ENCODE results near the gene ARRDC1. TPM values are rescaled to one million over a fixed set of nuclear protein-coding genes. Genes with fewer than 3 reads are reported as not detected.

The ARRDC1 gene
- total and polyA plus RNA-seq, 8 donors = 31.8 to 185 (median 131) TPM

DNA sequence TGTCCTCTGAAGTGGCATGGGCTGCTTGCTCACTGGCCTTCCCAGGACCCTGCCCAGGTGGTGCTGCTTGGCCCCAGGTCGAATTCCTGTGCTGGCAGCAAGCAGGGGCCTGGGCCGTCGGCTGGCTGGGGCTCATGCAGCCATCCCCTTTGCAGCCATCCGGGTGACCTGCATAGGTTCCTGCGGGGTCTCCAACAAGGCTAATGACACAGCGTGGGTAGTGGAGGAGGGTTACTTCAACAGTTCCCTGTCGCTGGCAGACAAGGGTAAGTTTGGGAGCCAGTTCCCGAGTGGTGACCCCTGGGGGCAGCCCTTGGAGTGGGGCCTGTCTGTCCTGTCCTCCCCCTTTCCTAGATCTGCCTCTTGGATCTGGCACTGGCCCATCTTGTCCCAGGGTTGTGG lies 7.3 kb downstream of the ARRDC1 start:
- intact Hi-C loops (cut with DNase I; ENCODE audit: low total_unique reads) = no loop called here
- Histone ChIP-seq H3K27ac (peak overlapping the region; percentile 88 to 97 (median 93)), H3K4me1 (peaks cover 71 to 92% (median 83%) of the 10 kb centered on the region in 4 donors), H3K4me3 (no peak overlapping the region), H3K36me3 (peaks cover 24 to 38% (median 34%) of the 10 kb centered on the region in 4 donors), H3K9me3 (no peaks in the 10 kb centered on the region), H3K27me3 (no peaks in the 10 kb centered on the region)
- WGBS, 5 donors = 39 to 63% (median 47%) methylated on average over 7 to 8 of the region's 8 CpGs
- DNase-seq = no peak
- no peak for TF ChIP-seq POLR2AphosphoS5 (IDR thresholded peaks at IDR 0.05)
- TF ChIP-seq, protein P1, sequence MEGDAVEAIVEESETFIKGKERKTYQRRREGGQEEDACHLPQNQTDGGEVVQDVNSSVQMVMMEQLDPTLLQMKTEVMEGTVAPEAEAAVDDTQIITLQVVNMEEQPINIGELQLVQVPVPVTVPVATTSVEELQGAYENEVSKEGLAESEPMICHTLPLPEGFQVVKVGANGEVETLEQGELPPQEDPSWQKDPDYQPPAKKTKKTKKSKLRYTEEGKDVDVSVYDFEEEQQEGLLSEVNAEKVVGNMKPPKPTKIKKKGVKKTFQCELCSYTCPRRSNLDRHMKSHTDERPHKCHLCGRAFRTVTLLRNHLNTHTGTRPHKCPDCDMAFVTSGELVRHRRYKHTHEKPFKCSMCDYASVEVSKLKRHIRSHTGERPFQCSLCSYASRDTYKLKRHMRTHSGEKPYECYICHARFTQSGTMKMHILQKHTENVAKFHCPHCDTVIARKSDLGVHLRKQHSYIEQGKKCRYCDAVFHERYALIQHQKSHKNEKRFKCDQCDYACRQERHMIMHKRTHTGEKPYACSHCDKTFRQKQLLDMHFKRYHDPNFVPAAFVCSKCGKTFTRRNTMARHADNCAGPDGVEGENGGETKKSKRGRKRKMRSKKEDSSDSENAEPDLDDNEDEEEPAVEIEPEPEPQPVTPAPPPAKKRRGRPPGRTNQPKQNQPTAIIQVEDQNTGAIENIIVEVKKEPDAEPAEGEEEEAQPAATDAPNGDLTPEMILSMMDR (IDR thresholded peaks at IDR 0.05) = no peak
- no peak for TF ChIP-seq POLR2A (IDR thresholded peaks at IDR 0.05)
- no peak for TF ChIP-seq EP300 (IDR thresholded peaks at IDR 0.05)

DNA sequence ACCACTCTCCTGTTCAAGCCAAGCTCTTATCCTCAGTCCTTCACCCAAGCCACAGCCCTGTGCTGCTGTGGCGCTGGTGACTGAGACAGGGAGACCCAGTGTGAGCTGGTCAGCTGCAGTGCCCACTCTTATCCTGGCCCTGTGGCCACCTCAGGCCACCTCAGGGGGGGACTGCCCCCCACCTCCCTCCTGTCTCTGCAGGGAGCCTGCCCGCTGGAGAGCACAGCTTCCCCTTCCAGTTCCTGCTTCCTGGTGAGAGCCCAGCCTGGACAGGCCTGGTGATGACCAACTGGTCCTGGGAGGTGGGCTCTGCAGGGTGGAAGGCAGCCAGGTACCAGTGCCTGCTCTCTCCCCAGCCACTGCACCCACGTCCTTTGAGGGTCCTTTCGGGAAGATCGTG lies 7.8 kb downstream of the ARRDC1 start:
- TF ChIP-seq POLR2AphosphoS5 (IDR thresholded peaks at IDR 0.05) (no peak), EP300 (IDR thresholded peaks at IDR 0.05) (no peak), POLR2A (IDR thresholded peaks at IDR 0.05) (no peak)
- TF ChIP-seq, protein P1 (IDR thresholded peaks at IDR 0.05) = no peak
- DNase-seq = no peak
- peaks cover 69 to 92% (median 83%) of the 10 kb centered on the region in 4 donors for H3K4me1 ChIP-seq

DNA sequence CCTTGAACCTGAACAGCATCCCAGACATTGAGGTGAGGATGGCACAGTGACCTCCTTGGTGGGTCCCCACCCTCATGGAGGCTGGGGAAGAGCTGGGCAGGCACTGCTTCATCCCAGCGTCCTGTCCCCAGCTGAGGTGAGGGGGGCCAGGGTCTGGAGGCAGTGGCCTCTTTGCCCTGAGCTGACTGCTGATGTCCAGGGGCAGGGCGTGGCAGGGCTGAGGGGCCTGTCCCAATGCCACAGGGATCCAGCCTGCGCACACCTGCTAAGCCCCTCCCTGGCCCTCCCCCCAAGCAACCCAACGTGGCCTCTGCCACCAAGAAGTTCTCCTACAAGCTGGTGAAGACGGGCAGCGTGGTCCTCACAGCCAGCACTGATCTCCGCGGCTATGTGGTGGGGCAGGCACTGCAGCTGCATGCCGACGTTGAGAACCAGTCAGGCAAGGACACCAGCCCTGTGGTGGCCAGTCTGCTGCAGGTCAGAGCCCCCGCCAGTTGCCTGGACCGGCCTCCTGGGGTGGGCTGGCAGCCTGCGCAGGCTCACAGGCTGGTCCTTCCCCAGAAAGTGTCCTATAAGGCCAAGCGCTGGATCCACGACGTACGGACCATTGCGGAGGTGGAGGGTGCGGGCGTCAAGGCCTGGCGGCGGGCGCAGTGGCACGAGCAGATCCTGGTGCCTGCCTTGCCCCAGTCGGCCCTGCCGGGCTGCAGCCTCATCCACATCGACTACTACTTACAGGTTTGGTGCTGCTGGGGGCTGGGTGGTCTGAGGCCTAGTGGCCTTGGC lies 8.4 kb downstream of the ARRDC1 start:
- Histone ChIP-seq H3K9me3 (no peaks in the 10 kb centered on the region), H3K27ac (peak overlapping the region; percentile 88 to 97 (median 93)), H3K4me1 (peaks cover 62 to 85% (median 78%) of the 10 kb centered on the region in 4 donors), H3K4me3 (no peak overlapping the region), H3K36me3 (peaks cover 24 to 38% (median 34%) of the 10 kb centered on the region in 4 donors), H3K27me3 (no peaks in the 10 kb centered on the region)
- WGBS, 5 donors = 78 to 89% (median 87%) methylated on average over 9 to 27 of the region's 27 CpGs
- no peak for DNase-seq
- intact Hi-C loops (cut with DNase I; ENCODE audit: low total_unique reads) = no loop called here
- TF ChIP-seq EP300 (IDR thresholded peaks at IDR 0.05) (no peak), POLR2AphosphoS5 (IDR thresholded peaks at IDR 0.05) (no peak), POLR2A (IDR thresholded peaks at IDR 0.05) (no peak)
- TF ChIP-seq, protein P1 (IDR thresholded peaks at IDR 0.05) = no peak

More for the DNA sequence above, 7.8 kb downstream of the ARRDC1 start:
- intact Hi-C loops (cut with DNase I; ENCODE audit: low total_unique reads) = no loop called here
- no peak overlapping the region for H3K4me3 ChIP-seq
- peak overlapping the region; percentile 88 to 97 (median 93) for H3K27ac ChIP-seq
- 67 to 81% (median 75%) methylated on average over 3 to 5 of the region's 5 CpGs for WGBS, 5 donors
- H3K36me3 ChIP-seq = peaks cover 24 to 38% (median 34%) of the 10 kb centered on the region in 4 donors
- H3K27me3 ChIP-seq = no peaks in the 10 kb centered on the region
- no peaks in the 10 kb centered on the region for H3K9me3 ChIP-seq

DNA sequence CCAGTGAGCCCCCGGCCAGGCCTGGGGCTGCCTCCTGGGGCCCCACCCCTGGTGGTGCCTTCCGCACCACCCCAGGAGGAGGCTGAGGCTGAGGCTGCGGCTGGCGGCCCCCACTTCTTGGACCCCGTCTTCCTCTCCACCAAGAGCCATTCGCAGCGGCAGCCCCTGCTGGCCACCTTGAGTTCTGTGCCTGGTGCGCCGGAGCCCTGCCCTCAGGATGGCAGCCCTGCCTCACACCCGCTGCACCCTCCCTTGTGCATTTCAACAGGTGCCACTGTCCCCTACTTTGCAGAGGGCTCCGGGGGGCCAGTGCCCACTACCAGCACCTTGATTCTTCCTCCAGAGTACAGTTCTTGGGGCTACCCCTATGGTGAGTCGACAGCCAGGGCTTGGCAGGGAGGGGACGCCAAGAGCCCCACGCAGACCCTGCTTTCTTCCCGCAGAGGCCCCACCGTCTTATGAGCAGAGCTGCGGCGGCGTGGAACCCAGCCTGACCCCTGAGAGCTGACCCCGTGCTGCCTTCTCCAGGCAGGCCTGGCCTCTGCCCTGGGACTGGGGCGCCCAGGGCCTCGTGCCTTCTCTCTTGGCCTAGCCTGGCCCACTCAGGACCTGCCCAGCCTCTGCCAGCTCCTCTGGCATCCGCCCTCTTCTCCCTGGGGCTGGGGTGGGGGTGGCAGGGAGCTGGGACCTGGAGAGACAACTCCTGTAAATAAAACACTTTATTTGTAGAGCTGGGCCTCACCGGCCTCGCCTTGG lies 9.3 kb downstream of the ARRDC1 start:
- Histone ChIP-seq H3K9me3 (no peaks in the 10 kb centered on the region), H3K27ac (peak overlapping the region; percentile 88 to 97 (median 93)), H3K36me3 (peaks cover 24 to 38% (median 34%) of the 10 kb centered on the region in 4 donors), H3K27me3 (no peaks in the 10 kb centered on the region), H3K4me1 (peaks cover 64 to 83% (median 81%) of the 10 kb centered on the region in 4 donors), H3K4me3 (no peak overlapping the region)
- WGBS, 5 donors = 80 to 91% (median 87%) methylated on average over 24 to 25 of the region's 25 CpGs
- no peak for TF ChIP-seq POLR2AphosphoS5 (IDR thresholded peaks at IDR 0.05)
- no peak for TF ChIP-seq EP300 (IDR thresholded peaks at IDR 0.05)
- TF ChIP-seq, protein P1 (IDR thresholded peaks at IDR 0.05) = no peak
- no peak for TF ChIP-seq POLR2A (IDR thresholded peaks at IDR 0.05)
- intact Hi-C loops (cut with DNase I; ENCODE audit: low total_unique reads) = no loop called here
- peak; percentile 16 to 64 for DNase-seq
